ENCODE measurements around the gene FGF1.

FGF1 gene

GRCh38 chr5:142684508-142685041 is 1.3 kb downstream of the FGF1 start (continued):
- no peak for TF ChIP-seq YY1 (tag by site-specific recombination; IDR thresholded peaks at IDR 0.05)
- no peak for TF ChIP-seq SALL2 (tag by site-specific recombination; IDR thresholded peaks at IDR 0.05; ENCODE audit: borderline replicate concordance)
- TF ChIP-seq ZNF664 (tag by site-specific recombination; IDR thresholded peaks at IDR 0.05): no peak
- no peak for TF ChIP-seq ZNF155 (tag by site-specific recombination; IDR thresholded peaks at IDR 0.05)
- peak; percentile 96 for TF ChIP-seq ZFHX2 (tag by site-specific recombination; conservative IDR thresholded peaks at IDR 0.05)
- TF ChIP-seq ZNF2 (tag by site-specific recombination; IDR thresholded peaks at IDR 0.05): no peak
- TF ChIP-seq PRDM10 (tag by site-specific recombination; IDR thresholded peaks at IDR 0.05): no peak
- TF ChIP-seq ZEB2 (tag by site-specific recombination; IDR thresholded peaks at IDR 0.05): no peak
- TF ChIP-seq ZIC2 (tag by site-specific recombination; IDR thresholded peaks at IDR 0.05): peak; percentile 71
- TF ChIP-seq ZNF580 (tag by site-specific recombination; IDR thresholded peaks at IDR 0.05): no peak
- TF ChIP-seq ZNF488 (tag by site-specific recombination; IDR thresholded peaks at IDR 0.05): no peak

- Histone ChIP-seq H3K9me3 (ENCODE audit: control insufficient read depth, insufficient read depth, low read depth, low read length) (no peaks in the 10 kb centered on the region), H3K36me3 (ENCODE audit: control insufficient read depth in 2 of 2, insufficient read depth in 1 of 2, low read length in 2 of 2) (no peaks in the 10 kb centered on the region), H3K27ac (ENCODE audit: extremely low read depth, low read depth, low read length) (no peak overlapping the region), H3K4me3 (ENCODE audit: low read depth, low read length) (no peak overlapping the region), H3K4me1 (ENCODE audit: control insufficient read depth, insufficient read depth, low read length) (no peaks in the 10 kb centered on the region; the same call in 1 of the 2 replicates)
- TF ChIP-seq ZNF175 (tag by site-specific recombination; IDR thresholded peaks at IDR 0.05) (no peak), PRDM1 (tag by site-specific recombination; IDR thresholded peaks at IDR 0.05) (peak; percentile 66)
- CTCF ChIA-PET: interaction anchor here (1.6 to 3.7 kb wide), 4 partner anchors 14 to 30 kb away, joined by 4 to 26 read pairs (median 16); no protein-coding TSS in a partner anchor
- POLR2A ChIA-PET: no interaction called here
Observed at GRCh38 chr5:142683881-142684505, 1.9 kb downstream of the FGF1 start.

- ChIA-PET CTCF (interaction anchor here (0.6 kb wide), 1 partner anchor 531 kb away, joined by 4 read pairs; no protein-coding TSS in a partner anchor), POLR2A (no interaction called here)
- Histone ChIP-seq H3K36me3 (ENCODE audit: control insufficient read depth in 2 of 2, insufficient read depth in 1 of 2, low read length in 2 of 2) (no peaks in the 10 kb centered on the region), H3K4me1 (ENCODE audit: control insufficient read depth, insufficient read depth, low read length) (no peaks in the 10 kb centered on the region; the same call in 1 of the 2 replicates), H3K4me3 (ENCODE audit: low read depth, low read length) (no peak overlapping the region), H3K27ac (ENCODE audit: extremely low read depth, low read depth, low read length) (no peak overlapping the region), H3K9me3 (ENCODE audit: control insufficient read depth, insufficient read depth, low read depth, low read length) (no peaks in the 10 kb centered on the region)
- TF ChIP-seq ZNF670 (tag by site-specific recombination; IDR thresholded peaks at IDR 0.05; ENCODE audit: low read depth): no peak
- 0 out of 2 replicates have a peak, but pooled peaks have one; percentile 15 for TF ChIP-seq KLF1 (tag by site-specific recombination; IDR thresholded peaks at IDR 0.05)
Observed at GRCh38 chr5:142683116-142683515, 2.8 kb downstream of the FGF1 start.
